A549 (cell line): ENCODE measurements around the gene EPN1. TPM values are rescaled to one million over a fixed set of nuclear protein-coding genes. Genes with fewer than 3 reads are reported as not detected.

ENCODE experiments used
- ATAC-seq, 2 experiments: fragments of 200-7000 bp in 1 of 2; fragments of >200 bp in 1 of 2; cut with Nextera tagmentation in 1 of 2; cut with Tn5 transposase in 1 of 2; 3 replicates each; pipeline versions ENCODE4 v1.8.0 to v1.9.1; 2018 to 2020; ENCODE audit warnings: mild to moderate bottlenecking in 1 of 2, moderate library complexity in 1 of 2
- CTCF ChIA-PET: fragments of 300-600 bp; sonication (Branson Sonifier 250); formaldehyde crosslinking; extraction: SDS; loops from one replicate; lab custom pipeline; 2021; ENCODE audit warnings: antibody characterized with exemption, inconsistent platforms; lab: Yijun Ruan, JAX
- POLR2A ChIA-PET: fragments of 350-600 bp; formaldehyde crosslinking; extraction: SDS; loops from one replicate; lab custom pipeline; 2021; ENCODE audit warnings: antibody characterized with exemption, inconsistent platforms; lab: Yijun Ruan, JAX
- DNase-seq, 2 experiments: peaks; one replicate each; pipeline versions ENCODE4 v3.0.0 to v3.0.0-alpha.2; 2011 to 2016; ENCODE audit warnings: low read depth in 1 of 2, low spot score in 1 of 2
- FAIRE-seq: peaks from 2 replicates; lab custom pipeline; 2011; peaks lifted over from hg19 to GRCh38; lab: Jason Lieb, UNC
- H3K27ac ChIP-seq, 2 experiments: fragments of >200 bp; sonication (Bioruptor Twin); formaldehyde crosslinking; 3 replicates each; pipeline ENCODE4 v1.5.1; 2016 to 2017
- H3K4me1 ChIP-seq: fragments of >200 bp; sonication (Bioruptor Twin); formaldehyde crosslinking; 3 replicates; pipeline ENCODE4 v1.6.1; 2016
- H3K4me2 ChIP-seq: fragments of >200 bp; sonication (Bioruptor Twin); formaldehyde crosslinking; 3 replicates; pipeline ENCODE4 v1.6.1; 2016
- H3K4me3 ChIP-seq: fragments of >200 bp; sonication (Bioruptor Twin); formaldehyde crosslinking; 3 replicates; pipeline ENCODE4 v1.5.1; 2016
- H3K9me3 ChIP-seq: fragments of >200 bp; sonication (Bioruptor Twin); formaldehyde crosslinking; 3 replicates; pipeline ENCODE4 v1.6.1; 2016
- BCL3 ChIP-seq: fragments of >200 bp; sonication (Bioruptor Twin); formaldehyde crosslinking; IDR thresholded peaks from 3 replicates; pipeline ENCODE4 v1.6.1; 2016
- CBX2 ChIP-seq: fragments of 200-600 bp; sonication (generic); IDR thresholded peaks from 2 replicates; pipeline ENCODE4 v1.6.1; 2016; ENCODE audit warnings: low read depth, mild to moderate bottlenecking, borderline replicate concordance
- CEBPB ChIP-seq, 2 experiments: fragments of >200 bp in 1 of 2; sonication (Bioruptor Twin) in 1 of 2; formaldehyde crosslinking in 1 of 2; IDR thresholded peaks; 2 replicates each; pipeline ENCODE4 v1.6.1; 2012 to 2016
- CHD2 ChIP-seq: fragments of 150-350 bp; IDR thresholded peaks from 2 replicates; pipeline ENCODE4 v1.6.1; 2014; ENCODE audit warnings: low read length; ENCODE audit not compliant: partially characterized antibody
- CHD4 ChIP-seq: fragments of 200-600 bp; sonication (generic); IDR thresholded peaks from 2 replicates; pipeline ENCODE4 v1.6.1; 2016; ENCODE audit warnings: antibody characterized with exemption, mild to moderate bottlenecking, borderline replicate concordance
- EHF ChIP-seq: fragments of 250-450 bp; sonication (Bioruptor Pico); IDR thresholded peaks from 2 replicates; pipeline ENCODE4 v1.5.0; 2020; ENCODE audit warnings: mild to moderate bottlenecking
- ELK1 ChIP-seq: fragments of 150-350 bp; IDR thresholded peaks from 2 replicates; pipeline ENCODE4 v1.6.1; 2014; ENCODE audit warnings: low read depth, mild to moderate bottlenecking, low read length
- FOSB ChIP-seq: fragments of 250-450 bp; sonication (Bioruptor Pico); IDR thresholded peaks from 2 replicates; pipeline ENCODE4 v1.5.0; 2020; ENCODE audit warnings: mild to moderate bottlenecking, moderate library complexity
- FOSL2 ChIP-seq, 2 experiments: fragments of 450-650 bp in 1 of 2; fragments of >200 bp in 1 of 2; sonication (Bioruptor Twin) in 1 of 2; formaldehyde crosslinking; IDR thresholded peaks; 2 replicates each; pipeline versions ENCODE4 v1.5.0 to v1.6.1; 2016 to 2020; ENCODE audit warnings: mild to moderate bottlenecking in 1 of 2, moderate library complexity in 1 of 2
- FOXS1 ChIP-seq: fragments of 250-450 bp; sonication (Bioruptor Pico); IDR thresholded peaks from 2 replicates; pipeline ENCODE4 v1.5.0; 2020; ENCODE audit warnings: mild to moderate bottlenecking, moderate library complexity
- HDAC2 ChIP-seq: fragments of 200-600 bp; sonication (generic); IDR thresholded peaks from 2 replicates; pipeline ENCODE4 v1.6.1; 2016
- HES2 ChIP-seq: fragments of >200 bp; sonication (Bioruptor Twin); formaldehyde crosslinking; IDR thresholded peaks from 2 replicates; pipeline ENCODE4 v1.6.1; 2016
- HOXB13 ChIP-seq: fragments of 250-450 bp; sonication (Bioruptor Pico); IDR thresholded peaks from 2 replicates; pipeline ENCODE4 v1.5.0; 2020; ENCODE audit warnings: low read depth, mild to moderate bottlenecking, moderate library complexity
- JUN ChIP-seq, 2 experiments: fragments of >200 bp; sonication (Bioruptor Twin); formaldehyde crosslinking; IDR thresholded peaks; 2 replicates in 1 of 2; 3 replicates in 1 of 2; pipeline ENCODE4 v1.6.1; 2016 to 2017
- KDM1A ChIP-seq: fragments of 200-600 bp; sonication (generic); IDR thresholded peaks from 2 replicates; pipeline ENCODE4 v1.6.1; 2016; ENCODE audit warnings: low read depth, mild to moderate bottlenecking
- MAFK ChIP-seq: fragments of 450-650 bp; IDR thresholded peaks from 2 replicates; pipeline ENCODE4 v1.6.1; 2014; ENCODE audit not compliant: partially characterized antibody
- MAZ ChIP-seq: fragments of 150-350 bp; IDR thresholded peaks from 2 replicates; pipeline ENCODE4 v1.6.1; 2014; ENCODE audit warnings: antibody characterized with exemption, low read depth, low read length, borderline replicate concordance
- MYC ChIP-seq: IDR thresholded peaks from 2 replicates; pipeline ENCODE4 v1.6.1; 2012; ENCODE audit warnings: mild to moderate bottlenecking, inconsistent platforms, low read length, improper control_type of control experiment, borderline replicate concordance
- NFE2L2 ChIP-seq: fragments of 150-350 bp; conservative IDR thresholded peaks from 2 replicates; pipeline ENCODE4 v1.6.1; 2014; ENCODE audit warnings: low read length
- NR3C1 ChIP-seq: fragments of >200 bp; sonication (Bioruptor Twin); formaldehyde crosslinking; IDR thresholded peaks from 3 replicates; pipeline ENCODE4 v1.6.1; 2017
- PBX3 ChIP-seq: IDR thresholded peaks from 2 replicates; pipeline ENCODE4 v1.6.1; 2012
- RARB ChIP-seq: fragments of 250-450 bp; sonication (Bioruptor Pico); IDR thresholded peaks from 2 replicates; pipeline ENCODE4 v1.8.0; 2021; ENCODE audit warnings: mild to moderate bottlenecking, moderate library complexity
- REST ChIP-seq: fragments of 200-600 bp; sonication (generic); IDR thresholded peaks from 2 replicates; pipeline ENCODE4 v1.6.1; 2016; ENCODE audit warnings: antibody characterized with exemption, mild to moderate bottlenecking, moderate library complexity
- RNF2 ChIP-seq: fragments of 200-600 bp; sonication (generic); IDR thresholded peaks from 2 replicates; pipeline ENCODE4 v1.6.1; 2016; ENCODE audit warnings: low read depth, mild to moderate bottlenecking, antibody characterized with exemption, moderate library complexity, borderline replicate concordance
- SMC3 ChIP-seq: fragments of >200 bp; sonication (Bioruptor Twin); formaldehyde crosslinking; IDR thresholded peaks from 3 replicates; pipeline ENCODE4 v1.6.1; 2018; ENCODE audit warnings: inconsistent platforms
- SREBF2 ChIP-seq: fragments of 450-650 bp; IDR thresholded peaks from 2 replicates; pipeline ENCODE4 v1.6.1; 2014; ENCODE audit warnings: mild to moderate bottlenecking, moderate library complexity
- USF2 ChIP-seq: fragments of 450-650 bp; IDR thresholded peaks from 2 replicates; pipeline ENCODE4 v1.6.1; 2014; ENCODE audit warnings: antibody characterized with exemption
- ZC3H11A ChIP-seq: fragments of 450-650 bp; IDR thresholded peaks from 2 replicates; pipeline ENCODE4 v1.6.1; 2014; ENCODE audit warnings: antibody characterized with exemption, mild to moderate bottlenecking
- ZFP36 ChIP-seq: fragments of 450-650 bp; IDR thresholded peaks from 2 replicates; pipeline ENCODE4 v1.6.1; 2014; ENCODE audit warnings: borderline replicate concordance; ENCODE audit not compliant: partially characterized antibody
- ZNF302 ChIP-seq: fragments of 250-450 bp; sonication (Bioruptor Pico); IDR thresholded peaks from 2 replicates; pipeline ENCODE4 v1.9.0; 2021; ENCODE audit warnings: inconsistent platforms, mild to moderate bottlenecking, moderate library complexity
- WGBS: methylation state at CpG from one replicate; pipeline ENCODE4 v1.1.6; 2017; ENCODE audit errors: missing lambda C conversion rate; 5-methylcytosine and 5-hydroxymethylcytosine counted together
- polyA plus RNA-seq, 4 experiments: library from polyadenylated mRNA; depleted of rRNA in 3 of 4; stranded (reverse); fragments of >200 nt; fragmentation: RNase III in 1 of 4; extraction: RNeasy Plus Mini Kit Qiagen cat#74134 plus additional on column Dnase treatment in 1 of 4; gene quantifications; 2 replicates in 3 of 4; 3 replicates in 1 of 4; pipeline ENCODE4 v1.2.3, GENCODE V29; 2011 to 2017

The EPN1 gene
- polyA plus RNA-seq, 2 of the 4 experiments (the other 2 are of a cell fraction), result 43.7 to 139 TPM

GRCh38 chr19:55635334-55635717, 39.7 kb upstream of the EPN1 start:
- Histone ChIP-seq H3K4me2 (peak overlapping the region; percentile 99), H3K4me1 (peaks cover 22% of the 10 kb centered on the region), H3K9me3 (no peaks in the 10 kb centered on the region), H3K27ac (peak overlapping the region; percentile 88 to 94), H3K4me3 (peak overlapping the region; percentile 76)
- ChIA-PET CTCF (interaction anchor here (1.0 to 24.9 kb wide), 10 partner anchors 9 to 168 kb away, joined by 3 to 363 read pairs (median 43); partner anchors contain the start of genes CCDC106, ZNF581, ZNF784 and ZNF865), POLR2A (interaction anchor here (0.6 to 2.5 kb wide), 9 partner anchors 11 to 115 kb away, joined by 3 to 9 read pairs (median 7); partner anchors contain the start of genes FIZ1, U2AF2, ZNF524 and ZNF784)
- DNase-seq (no peak), FAIRE-seq (no peak), ATAC-seq (no peak)
- TF ChIP-seq SREBF2 (no peak), ZFP36 (no peak), HES2 (no peak), RNF2 (no peak), KDM1A (no peak), ELK1 (no peak), HDAC2 (no peak), MYC (no peak), NFE2L2 (no peak), PBX3 (no peak), NR3C1 (no peak), JUN (IDR thresholded peaks at IDR 0.05) (no peak), HOXB13 (CRISPR knock-in tag) (no peak), CBX2 (no peak), ZNF302 (CRISPR knock-in tag) (no peak)
- 9% methylated on average over 9 of the region's 9 CpGs for WGBS

- ChIA-PET CTCF (interaction anchor here (1.6 to 24.9 kb wide), 6 partner anchors 10 to 475 kb away, joined by 3 to 363 read pairs (median 26); partner anchors contain the start of genes CCDC106 and ZNF865), POLR2A (interaction anchor here (0.6 to 3.4 kb wide), 5 partner anchors 11 to 37 kb away, joined by 3 to 20 read pairs (median 6); partner anchors contain the start of genes CCDC106, FIZ1, U2AF2 and ZNF784)
- ATAC-seq (no peak), DNase-seq (no peak), FAIRE-seq (no peak)
- Histone ChIP-seq H3K27ac (peak overlapping the region; percentile 88 to 94; a peak in 5 of 6 replicates), H3K4me1 (peaks cover 23% of the 10 kb centered on the region), H3K4me3 (peak overlapping the region; percentile 76), H3K4me2 (peak overlapping the region; percentile 99), H3K9me3 (no peaks in the 10 kb centered on the region)
- 46% methylated on average over 7 of the region's 7 CpGs for WGBS
- TF ChIP-seq FOSL2 (IDR thresholded peaks at IDR 0.05) (no peak), FOSL2 (CRISPR knock-in tag; IDR thresholded peaks at IDR 0.05) (no peak), ZC3H11A (no peak), MAZ (no peak), RARB (no peak), SREBF2 (no peak), USF2 (no peak), CEBPB (IDR thresholded peaks at IDR 0.05) (no peak), FOSB (CRISPR knock-in tag) (no peak), REST (no peak), EHF (CRISPR knock-in tag) (no peak), FOXS1 (CRISPR knock-in tag) (no peak), MYC (no peak), BCL3 (no peak), MAFK (no peak), SMC3 (no peak), CHD4 (no peak), CHD2 (no peak)
Observed at GRCh38 chr19:55635856-55636440, 39.1 kb upstream of the EPN1 start.
